ENCODE data around the gene GPR108.

DNA sequence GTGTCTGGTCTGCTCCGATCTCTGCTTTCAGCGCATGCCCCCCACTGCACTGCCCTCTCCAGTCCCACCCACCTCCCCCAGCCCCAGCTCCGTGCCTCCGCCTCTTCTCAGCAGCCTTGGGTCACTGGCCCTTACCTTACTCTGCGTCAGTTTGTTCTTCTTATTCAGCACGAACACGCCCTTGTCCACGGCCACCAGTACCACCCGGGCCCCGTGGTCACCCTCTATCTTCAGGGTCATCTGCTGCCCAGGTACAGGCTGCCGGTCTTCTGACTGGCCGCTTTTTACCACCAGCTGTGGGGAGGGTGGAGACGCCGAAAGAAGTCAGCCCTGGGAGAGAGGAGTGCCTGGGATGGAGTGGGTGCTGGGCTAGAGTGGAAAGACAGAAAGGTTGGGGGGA is 27.8 kb downstream of the GPR108 start:
- TF ChIP-seq, protein P1, sequence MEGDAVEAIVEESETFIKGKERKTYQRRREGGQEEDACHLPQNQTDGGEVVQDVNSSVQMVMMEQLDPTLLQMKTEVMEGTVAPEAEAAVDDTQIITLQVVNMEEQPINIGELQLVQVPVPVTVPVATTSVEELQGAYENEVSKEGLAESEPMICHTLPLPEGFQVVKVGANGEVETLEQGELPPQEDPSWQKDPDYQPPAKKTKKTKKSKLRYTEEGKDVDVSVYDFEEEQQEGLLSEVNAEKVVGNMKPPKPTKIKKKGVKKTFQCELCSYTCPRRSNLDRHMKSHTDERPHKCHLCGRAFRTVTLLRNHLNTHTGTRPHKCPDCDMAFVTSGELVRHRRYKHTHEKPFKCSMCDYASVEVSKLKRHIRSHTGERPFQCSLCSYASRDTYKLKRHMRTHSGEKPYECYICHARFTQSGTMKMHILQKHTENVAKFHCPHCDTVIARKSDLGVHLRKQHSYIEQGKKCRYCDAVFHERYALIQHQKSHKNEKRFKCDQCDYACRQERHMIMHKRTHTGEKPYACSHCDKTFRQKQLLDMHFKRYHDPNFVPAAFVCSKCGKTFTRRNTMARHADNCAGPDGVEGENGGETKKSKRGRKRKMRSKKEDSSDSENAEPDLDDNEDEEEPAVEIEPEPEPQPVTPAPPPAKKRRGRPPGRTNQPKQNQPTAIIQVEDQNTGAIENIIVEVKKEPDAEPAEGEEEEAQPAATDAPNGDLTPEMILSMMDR (IDR thresholded peaks at IDR 0.05): no peak
- no peak for TF ChIP-seq POLR2AphosphoS5 (IDR thresholded peaks at IDR 0.05)
- TF ChIP-seq EP300 (IDR thresholded peaks at IDR 0.05): no peak
